GM21447 (cell line): ENCODE measurements around the gene R3HCC1L.

Experiments used
- ATAC-seq: cut with Tn5 transposase; IDR thresholded peaks from one replicate; pipeline ENCODE4 v1.9.1; 2021; ENCODE audit not compliant: unreplicated experiment

R3HCC1L gene

DNA sequence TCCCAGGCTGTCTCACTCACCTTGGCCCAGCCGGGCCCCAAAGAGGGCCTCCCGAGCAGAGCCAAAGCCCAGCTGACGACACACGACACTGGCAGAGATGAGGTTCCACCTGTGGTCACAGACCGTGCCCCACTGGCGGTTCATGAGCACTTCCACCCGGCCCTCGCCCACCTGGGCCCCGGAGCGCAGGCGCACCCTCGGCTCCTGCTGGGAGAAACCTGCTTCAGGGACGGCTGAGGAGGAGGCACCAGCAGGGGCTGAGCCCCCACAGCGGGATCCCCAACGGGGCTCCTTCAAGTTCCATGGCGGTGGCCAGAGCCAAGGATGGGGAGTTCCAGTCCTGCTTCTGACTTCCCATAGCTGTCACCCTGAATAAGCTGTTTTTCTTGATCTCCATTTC is 123.5 kb downstream of the R3HCC1L start:
- ATAC-seq = no peak

- no peak for ATAC-seq
These were observed 124.4 kb downstream of the R3HCC1L start for GRCh38 chr10:98258683-98259454.

GRCh38 chr10:98259606-98260315 is 125.3 kb downstream of the R3HCC1L start:
- ATAC-seq = no peak

GRCh38 chr10:98260350-98260749 is 125.9 kb downstream of the R3HCC1L start:
- ATAC-seq = no peak

- no peak for ATAC-seq
These were observed 126.3 kb downstream of the R3HCC1L start for GRCh38 chr10:98260752-98261151.

GRCh38 chr10:98261436-98262277 is 127.2 kb downstream of the R3HCC1L start:
- ATAC-seq = no peak

- no peak for ATAC-seq
These were observed 128.1 kb downstream of the R3HCC1L start for GRCh38 chr10:98262571-98262970.

DNA sequence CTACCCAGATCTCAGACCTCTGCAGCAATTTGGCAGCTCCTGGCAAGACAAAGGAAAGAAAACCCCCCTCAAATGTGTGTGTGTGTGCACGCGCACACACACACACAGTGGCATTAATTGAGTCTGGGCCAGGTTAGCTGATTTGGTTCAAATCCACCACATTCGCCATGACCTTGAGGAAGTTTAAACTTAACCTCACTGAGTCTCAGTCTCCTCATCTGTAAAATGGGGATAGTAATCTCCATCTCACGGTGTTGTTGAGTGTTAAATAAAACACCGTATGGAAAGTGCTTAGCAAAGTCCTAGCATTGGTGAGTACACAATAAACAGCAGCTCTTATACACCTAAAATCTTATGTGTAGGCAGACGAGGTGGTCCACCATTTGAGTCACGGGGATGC is 128.6 kb downstream of the R3HCC1L start:
- no peak for ATAC-seq

GRCh38 chr10:98264378-98265065 is 130.1 kb downstream of the R3HCC1L start:
- ATAC-seq = no peak

- ATAC-seq = no peak
These were observed 131.2 kb downstream of the R3HCC1L start for GRCh38 chr10:98265403-98266378.

DNA sequence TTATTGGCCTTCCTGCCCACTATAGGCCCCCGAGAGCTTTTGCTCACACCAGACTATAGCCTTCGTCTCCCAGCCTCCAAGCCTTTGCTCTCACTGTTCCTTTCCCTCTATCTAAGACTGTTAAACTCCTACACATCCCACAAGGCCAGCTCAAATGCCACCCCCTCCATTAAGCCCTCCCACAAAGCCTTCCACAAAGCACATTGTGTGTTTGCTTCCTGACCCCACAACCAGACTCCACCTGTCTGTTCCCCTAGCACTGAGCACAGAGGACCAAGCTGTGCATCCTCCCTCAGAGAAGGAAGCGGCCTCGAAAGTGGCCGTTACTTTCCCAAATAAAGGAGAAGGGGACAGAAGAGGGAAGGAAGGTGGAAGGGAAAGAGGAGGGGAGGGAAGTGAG is 132.2 kb downstream of the R3HCC1L start:
- no peak for ATAC-seq

DNA sequence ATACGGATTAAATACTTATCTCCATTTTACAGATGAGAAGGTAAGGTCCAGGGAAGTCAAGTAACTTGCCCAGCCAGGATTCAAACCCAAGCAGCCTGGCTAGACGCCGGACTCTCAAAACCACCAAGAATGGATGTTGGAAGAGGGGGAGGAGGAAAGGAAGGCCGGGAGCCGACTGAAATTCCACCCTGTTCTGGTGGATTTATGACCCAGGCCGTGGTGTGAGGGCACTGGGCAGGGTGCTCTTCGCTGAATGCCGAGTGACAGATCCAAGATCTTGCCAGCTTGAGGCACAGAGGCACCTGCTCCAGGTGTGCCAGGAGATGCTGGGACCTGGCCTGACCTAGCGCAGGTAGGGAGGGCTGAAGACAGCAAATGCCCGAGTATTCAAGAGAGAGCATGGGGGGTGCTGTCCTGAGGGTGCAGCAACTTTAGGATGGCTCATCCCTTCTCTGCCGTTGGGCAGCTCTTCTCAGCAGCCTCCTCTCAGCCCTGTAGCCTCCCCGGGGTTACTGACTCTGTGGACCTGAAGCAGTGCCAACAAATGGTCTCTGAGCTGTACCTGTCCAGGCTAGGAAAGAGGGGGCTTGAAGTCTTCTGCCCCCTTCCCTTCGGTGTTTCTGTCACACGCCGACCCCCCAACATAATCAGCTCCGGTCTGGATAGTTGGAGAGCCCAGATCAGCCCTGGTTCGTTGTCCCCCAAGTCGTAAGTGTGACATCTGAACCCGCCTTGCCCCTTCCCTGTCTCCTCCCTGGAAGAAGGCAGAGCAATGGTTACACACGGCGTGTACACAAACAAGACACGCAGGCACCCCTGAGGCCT is 132.8 kb downstream of the R3HCC1L start:
- ATAC-seq = no peak

GRCh38 chr10:98267894-98268693 is 133.6 kb downstream of the R3HCC1L start, which contains the start of gene LOXL4:
TSS of gene LOXL4 (minus strand) at chr10:98268194. CDS start at chr10:98263019, 5,175 bp downstream.
- ATAC-seq = no peak

- ATAC-seq = no peak
These were observed 134.4 kb downstream of the R3HCC1L start for GRCh38 chr10:98268694-98269431.

GRCh38 chr10:98269435-98269912 is 135.0 kb downstream of the R3HCC1L start:
- ATAC-seq = no peak

- no peak for ATAC-seq
These were observed 135.8 kb downstream of the R3HCC1L start for GRCh38 chr10:98270073-98270740.

GRCh38 chr10:98270786-98271185 is 136.3 kb downstream of the R3HCC1L start:
- no peak for ATAC-seq
